Heart left ventricle (tissue), 16 donors: ENCODE measurements around the gene MLLT10. TPM values are rescaled to one million over a fixed set of nuclear protein-coding genes. Genes with fewer than 3 reads are reported as not detected.

ENCODE experiments used
- ATAC-seq, 4 donors: fragments of 200-7000 bp; cut with Tn5 transposase; one replicate each; pipeline ENCODE4 v1.9.1; 2020 to 2022; ENCODE audit warnings: moderate library complexity in 4 of 4, mild to moderate bottlenecking in 3 of 4, moderate number of reproducible peaks in 1 of 4
- DNase-seq, 5 donors: peaks; one replicate each; pipeline ENCODE4 v3.0.0-alpha.2; 2020
- H3K27ac ChIP-seq, 12 donors: fragments of 200-600 bp; sonication (generic) in 4 of 12; one replicate each; pipeline versions ENCODE4 v1.5.0 to v1.8.0; 2016 to 2022; ENCODE audit warnings: mild to moderate bottlenecking in 2 of 12
- H3K27me3 ChIP-seq, 9 donors: fragments of 200-600 bp; sonication (generic) in 2 of 9; one replicate each; pipeline versions ENCODE4 v1.5.1 to v1.8.0; 2016 to 2022; ENCODE audit warnings: mild to moderate bottlenecking in 3 of 9
- H3K36me3 ChIP-seq, 9 donors: fragments of 200-600 bp; sonication (generic) in 2 of 9; one replicate each; pipeline versions ENCODE4 v1.5.0 to v1.8.0; 2018 to 2022; ENCODE audit warnings: mild to moderate bottlenecking in 2 of 9
- H3K4me1 ChIP-seq, 12 donors: fragments of 200-600 bp; sonication (generic) in 4 of 12; one replicate each; pipeline versions ENCODE4 v1.5.0 to v1.8.0; 2016 to 2022; ENCODE audit warnings: mild to moderate bottlenecking in 3 of 12
- H3K4me3 ChIP-seq, 12 donors: fragments of 200-600 bp; sonication (generic) in 4 of 12; one replicate each; pipeline versions ENCODE4 v1.5.0 to v1.8.0; 2017 to 2022; ENCODE audit warnings: mild to moderate bottlenecking in 9 of 12, moderate library complexity in 4 of 12
- H3K9me3 ChIP-seq, 12 donors: fragments of 200-600 bp; sonication (generic) in 4 of 12; one replicate each; pipeline versions ENCODE4 v1.5.0 to v1.8.0; 2016 to 2022; ENCODE audit warnings: mild to moderate bottlenecking in 1 of 12
- CTCF ChIP-seq, 12 donors: fragments of 200-600 bp; sonication (generic) in 4 of 12; IDR thresholded peaks; one replicate each; pipeline versions ENCODE4 v1.5.0 to v1.8.0; 2018 to 2022; ENCODE audit warnings: antibody characterized with exemption in 12 of 12, mild to moderate bottlenecking in 5 of 12
- POLR2A ChIP-seq, 2 donors: fragments of 450-650 bp; IDR thresholded peaks; one replicate each; pipeline ENCODE4 v1.6.1; 2017; ENCODE audit warnings: antibody characterized with exemption in 2 of 2, mild to moderate bottlenecking in 2 of 2, moderate library complexity in 2 of 2
- WGBS, 4 donors: extraction: QIAGEN DNeasy Blood & Tissue Kit in 2 of 4; methylation state at CpG; one replicate each; pipeline versions ENCODE4 v1.1.5 to v1.1.7; 2013 to 2018; 5-methylcytosine and 5-hydroxymethylcytosine counted together
- intact Hi-C, 10 donors: fragments of 100-400 bp; cut with DNase I; formaldehyde crosslinking; loops; one replicate each; pipeline versions ENCODE4 v1.11.1 to v1.14.2; 2022
- polyA plus RNA-seq, 2 donors: library from polyadenylated mRNA; stranded (reverse); fragments of 200-250 nt; gene quantifications; one replicate each; pipeline ENCODE4 v1.2.3, GENCODE V29; 2013
- total RNA-seq, 9 donors: library from RNA; depleted of rRNA in 2 of 9; stranded (reverse); fragments of >200 nt in 2 of 9; fragmentation: NEBNext Ultra II Directional in 3 of 9; extraction: Animal tissue kit (Norgen Biotek cat#: 25700) in 3 of 9; gene quantifications; one replicate each; pipeline versions ENCODE4 v1.1.0 to v1.2.4, GENCODE V29; 2016 to 2023
- donor health status: ischemic (EF 13 %, LVEDD 7.1; RV severe dilation, severe dysfunction).
- donor health status: healthy with polysubstance abuse.
- donor health status: DM: no; HTN: yes; CAD: no.
- donor health status: DM: no; HTN: no; CAD: no.
- donor health status: ischemic (EF 25% LVEDD 6.9; RV normal size, moderate dysfunction).
- donor health status: ischemic (EF 25% LVEDD 5.7; RV mildly dilated, moderate dysfunction).
- donor health status: healthy.
- donor health status: DM: yes; HTN: yes; CAD: no.
- donor health status: ischemic (EF 35%, LVEDD 5.7; RV mildly dilated, moderate dysfunction).
- donor health status: nonischemic (EF 11% LVEDD 7.7; RV severe dilation, severe dysfunction).
- donor health status: DM: yes; HTN: yes; CAD: no.
- donor health status: PGD.
- donor health status: ischemic (EF 29% LVEDD 5.4; RV normal size, mild dysfunction).
- donor health status: nonischemic (EF 23%, LVEDD 6.1; RV moderate dilation, normal function).

The MLLT10 gene
- total and polyA plus RNA-seq, 11 donors, result 16.0 to 30.7 (median 25.2) TPM

- Histone ChIP-seq H3K4me1 (peaks cover 0 to 18% (median 7%) of the 10 kb centered on the region in 12 donors), H3K27ac (no peak overlapping the region), H3K27me3 (no peaks in the 10 kb centered on the region), H3K9me3 (no peaks in the 10 kb centered on the region), H3K36me3 (peaks cover 0 to 27% (median 6%) of the 10 kb centered on the region in 9 donors), H3K4me3 (no peak overlapping the region)
- ATAC-seq (peak in 1 of 4 donors; percentile 33), DNase-seq (no peak)
- TF ChIP-seq POLR2A (IDR thresholded peaks at IDR 0.05) (no peak), CTCF (IDR thresholded peaks at IDR 0.05) (no peak)
- 83 to 89% (median 87%) methylated on average over 6 of the region's 6 CpGs for WGBS, 4 donors
- intact Hi-C loops, result no loop called here
These were observed 90.9 kb downstream of the MLLT10 start for GRCh38 chr10:21624951-21625350.

DNA sequence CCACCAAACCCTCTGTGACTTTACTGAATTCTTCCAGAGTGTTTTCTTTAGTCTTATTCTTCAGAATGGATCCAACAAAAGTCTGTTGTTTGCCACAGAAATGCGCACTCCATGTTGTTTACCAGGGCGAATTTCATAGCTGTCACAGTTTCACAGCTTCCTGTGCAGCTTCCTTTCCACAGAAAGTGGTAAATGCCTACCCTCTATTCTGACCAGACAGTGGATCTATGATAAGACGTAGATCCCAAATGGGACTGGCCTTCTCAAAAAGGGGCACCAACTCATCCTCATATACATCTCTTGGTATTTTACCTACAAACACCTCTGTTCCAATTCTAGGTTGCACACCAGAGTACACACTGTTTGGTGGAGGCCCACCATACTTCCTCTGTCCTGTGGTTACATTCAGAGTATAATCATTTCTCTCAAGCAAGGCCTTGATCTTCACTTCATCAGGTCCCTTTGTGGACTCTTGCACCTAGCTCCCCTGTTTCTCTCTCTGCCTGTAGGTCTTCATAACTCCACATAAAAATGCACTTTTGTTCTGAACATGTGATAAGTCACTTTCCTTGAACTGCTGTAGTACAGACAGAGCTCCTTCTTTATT, 91.7 kb downstream of the MLLT10 start:
- H3K4me3 ChIP-seq, result no peak overlapping the region
- WGBS, 4 donors, result 89 to 96% (median 94%) methylated on average over 3 of the region's 3 CpGs
- no peak for ATAC-seq

GRCh38 chr10:21626457-21627161, 92.6 kb downstream of the MLLT10 start:
- no peak for DNase-seq
- TF ChIP-seq POLR2A (IDR thresholded peaks at IDR 0.05) (no peak), CTCF (IDR thresholded peaks at IDR 0.05) (no peak)
- Histone ChIP-seq H3K27me3 (no peaks in the 10 kb centered on the region), H3K4me1 (peaks cover 0 to 18% (median 7%) of the 10 kb centered on the region in 12 donors), H3K4me3 (no peak overlapping the region), H3K27ac (no peak overlapping the region), H3K9me3 (no peaks in the 10 kb centered on the region), H3K36me3 (peaks cover 0 to 23% (median 5%) of the 10 kb centered on the region in 9 donors)
- intact Hi-C loops, result no loop called here
- ATAC-seq, result peak in 1 of 4 donors; percentile 45
- 57 to 73% (median 67%) methylated on average over 3 of the region's 3 CpGs for WGBS, 4 donors

More for the DNA sequence above, 91.7 kb downstream of the MLLT10 start:
- intact Hi-C loops, result no loop called here
- H3K9me3 ChIP-seq, result no peaks in the 10 kb centered on the region
- H3K4me1 ChIP-seq, result peaks cover 0 to 18% (median 7%) of the 10 kb centered on the region in 12 donors
- no peak for TF ChIP-seq POLR2A (IDR thresholded peaks at IDR 0.05)
- no peak for TF ChIP-seq CTCF (IDR thresholded peaks at IDR 0.05)
- DNase-seq, result no peak
- H3K36me3 ChIP-seq, result peaks cover 0 to 24% (median 4%) of the 10 kb centered on the region in 9 donors
- no peak overlapping the region for H3K27ac ChIP-seq
- H3K27me3 ChIP-seq, result no peaks in the 10 kb centered on the region

DNA sequence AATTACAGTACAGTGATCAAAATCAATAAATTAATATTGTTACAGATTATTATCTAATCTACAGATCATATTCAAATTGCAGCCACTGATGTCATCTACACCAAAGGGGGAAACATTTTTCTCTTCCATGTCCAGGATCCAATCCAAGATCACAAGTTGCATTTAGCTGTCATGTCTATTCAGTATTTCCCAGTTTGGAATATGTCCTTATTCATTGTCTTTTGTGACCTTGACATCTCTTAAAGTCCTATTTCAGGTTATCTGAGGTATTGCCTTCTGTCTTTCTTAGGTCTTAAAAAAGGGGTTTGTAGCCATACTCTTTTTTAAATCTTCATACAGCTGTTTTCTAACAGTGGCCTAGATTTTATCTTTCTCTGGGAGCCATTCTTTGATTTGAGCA, 93.3 kb downstream of the MLLT10 start:
- Histone ChIP-seq H3K27ac (peak overlapping the region in 1 of 12 donors; percentile 10), H3K27me3 (no peaks in the 10 kb centered on the region), H3K9me3 (no peaks in the 10 kb centered on the region), H3K4me3 (no peak overlapping the region), H3K4me1 (peaks cover 0 to 18% (median 7%) of the 10 kb centered on the region in 12 donors), H3K36me3 (peaks cover 0 to 23% (median 12%) of the 10 kb centered on the region in 9 donors)
- ATAC-seq (peak in 3 of 4 donors; percentile 24 to 55 (median 37)), DNase-seq (no peak)
- intact Hi-C loops, result no loop called here
- TF ChIP-seq CTCF (IDR thresholded peaks at IDR 0.05) (no peak), POLR2A (IDR thresholded peaks at IDR 0.05) (no peak)
